ENCODE measurements around the gene EIF5B. TPM values are rescaled to one million over a fixed set of nuclear protein-coding genes. Genes with fewer than 3 reads are reported as not detected.

The EIF5B gene
- total RNA-seq, 1 donor from 2014 or later, result 31.3 TPM

Other genes starting within 250 kb of the EIF5B start
- 1.7 TPM for gene C2orf15, start 195.7 kb upstream of the EIF5B start, total RNA-seq (ENCODE audit: insufficient read depth, low replicate concordance)
- 6.0 TPM for gene TSGA10, start 182.4 kb upstream of the EIF5B start, total RNA-seq (ENCODE audit: insufficient read depth, low replicate concordance)
- 5.8 TPM for gene LIPT1, start 182.4 kb upstream of the EIF5B start, total RNA-seq (ENCODE audit: insufficient read depth, low replicate concordance)
- gene MITD1, start 156.3 kb upstream of the EIF5B start, total RNA-seq (ENCODE audit: insufficient read depth, low replicate concordance), result 25.5 TPM
- 43.1 TPM for gene MRPL30, start 156.2 kb upstream of the EIF5B start, total RNA-seq (ENCODE audit: insufficient read depth, low replicate concordance)
- gene LYG2, start 81.7 kb upstream of the EIF5B start, total RNA-seq (ENCODE audit: insufficient read depth, low replicate concordance), result not detected
- gene LYG1, start 36.2 kb upstream of the EIF5B start, total RNA-seq (ENCODE audit: insufficient read depth, low replicate concordance), result not detected
- gene TXNDC9, start 1.1 kb upstream of the EIF5B start, total RNA-seq (ENCODE audit: insufficient read depth, low replicate concordance), result 89.8 TPM
- 25.5 TPM for gene REV1, start 152.6 kb downstream of the EIF5B start, total RNA-seq (ENCODE audit: insufficient read depth, low replicate concordance)

Measured in umbilical cord (tissue), 1 donor.